Cardiac muscle cell (in vitro differentiated cells and primary cell): ENCODE results near the gene ESF1. TPM values are rescaled to one million over a fixed set of nuclear protein-coding genes. Genes with fewer than 3 reads are reported as not detected.

Source experiments
- DNase-seq, 2 donors: peaks; one replicate each; pipeline versions ENCODE4 v3.0.0 to v3.0.0-alpha.2; 2010 to 2017; ENCODE audit warnings: low read depth in 1 of 2, low spot score in 1 of 2
- H3K27ac ChIP-seq: fragments of 200-600 bp; sonication (generic); 2 replicates; pipeline ENCODE4 v1.5.1; 2016
- H3K27me3 ChIP-seq: fragments of 200-600 bp; sonication (generic); 2 replicates; pipeline ENCODE4 v1.6.0; 2016; ENCODE audit warnings: control low read depth
- H3K36me3 ChIP-seq: fragments of 200-600 bp; sonication (generic); 2 replicates; pipeline ENCODE4 v1.5.1; 2016; ENCODE audit warnings: control low read depth
- H3K4me1 ChIP-seq: fragments of 200-600 bp; sonication (generic); 2 replicates; pipeline ENCODE4 v1.8.1; 2017; ENCODE audit warnings: low read depth, mild to moderate bottlenecking, mixed run types
- H3K4me3 ChIP-seq: fragments of 200-600 bp; sonication (generic); 2 replicates; pipeline ENCODE4 v1.5.1; 2016; ENCODE audit warnings: mild to moderate bottlenecking
- H3K9me3 ChIP-seq: fragments of 200-600 bp; sonication (generic); 2 replicates; pipeline ENCODE4 v1.5.1; 2017; ENCODE audit warnings: low read depth, mild to moderate bottlenecking, control low read depth
- polyA plus RNA-seq: library from polyadenylated mRNA; unstranded; fragments of >200 nt; fragmentation: Nextera tagmentation; extraction: Ambion mirVana; gene quantifications from 2 replicates; pipeline ENCODE4 v1.2.1, GENCODE V29; 2016
- total RNA-seq: library from RNA; depleted of rRNA; stranded (reverse); fragments of >200 nt; gene quantifications from 2 replicates; pipeline ENCODE4 v1.2.3, GENCODE V29; 2016
- TF ChIP-seq, protein P1 (sequence below): IDR thresholded peaks from 2 replicates; pipeline ENCODE4 v1.5.1; 2012; ENCODE audit warnings: low read depth, mild to moderate bottlenecking, low read length

The ESF1 gene
- total and polyA plus RNA-seq, 2 experiments from 2014 or later = 9.2 to 16.6 TPM

- DNase-seq = peak in 1 of 2 donors; percentile 18
- Histone ChIP-seq H3K27ac (no peak overlapping the region), H3K36me3 (no peaks in the 10 kb centered on the region), H3K9me3 (no peaks in the 10 kb centered on the region), H3K27me3 (no peaks in the 10 kb centered on the region), H3K4me3 (no peak overlapping the region), H3K4me1 (no peaks in the 10 kb centered on the region)
- TF ChIP-seq, protein P1, sequence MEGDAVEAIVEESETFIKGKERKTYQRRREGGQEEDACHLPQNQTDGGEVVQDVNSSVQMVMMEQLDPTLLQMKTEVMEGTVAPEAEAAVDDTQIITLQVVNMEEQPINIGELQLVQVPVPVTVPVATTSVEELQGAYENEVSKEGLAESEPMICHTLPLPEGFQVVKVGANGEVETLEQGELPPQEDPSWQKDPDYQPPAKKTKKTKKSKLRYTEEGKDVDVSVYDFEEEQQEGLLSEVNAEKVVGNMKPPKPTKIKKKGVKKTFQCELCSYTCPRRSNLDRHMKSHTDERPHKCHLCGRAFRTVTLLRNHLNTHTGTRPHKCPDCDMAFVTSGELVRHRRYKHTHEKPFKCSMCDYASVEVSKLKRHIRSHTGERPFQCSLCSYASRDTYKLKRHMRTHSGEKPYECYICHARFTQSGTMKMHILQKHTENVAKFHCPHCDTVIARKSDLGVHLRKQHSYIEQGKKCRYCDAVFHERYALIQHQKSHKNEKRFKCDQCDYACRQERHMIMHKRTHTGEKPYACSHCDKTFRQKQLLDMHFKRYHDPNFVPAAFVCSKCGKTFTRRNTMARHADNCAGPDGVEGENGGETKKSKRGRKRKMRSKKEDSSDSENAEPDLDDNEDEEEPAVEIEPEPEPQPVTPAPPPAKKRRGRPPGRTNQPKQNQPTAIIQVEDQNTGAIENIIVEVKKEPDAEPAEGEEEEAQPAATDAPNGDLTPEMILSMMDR = no peak
Observed at GRCh38 chr20:13694420-13695150, 90.1 kb downstream of the ESF1 start.

DNA sequence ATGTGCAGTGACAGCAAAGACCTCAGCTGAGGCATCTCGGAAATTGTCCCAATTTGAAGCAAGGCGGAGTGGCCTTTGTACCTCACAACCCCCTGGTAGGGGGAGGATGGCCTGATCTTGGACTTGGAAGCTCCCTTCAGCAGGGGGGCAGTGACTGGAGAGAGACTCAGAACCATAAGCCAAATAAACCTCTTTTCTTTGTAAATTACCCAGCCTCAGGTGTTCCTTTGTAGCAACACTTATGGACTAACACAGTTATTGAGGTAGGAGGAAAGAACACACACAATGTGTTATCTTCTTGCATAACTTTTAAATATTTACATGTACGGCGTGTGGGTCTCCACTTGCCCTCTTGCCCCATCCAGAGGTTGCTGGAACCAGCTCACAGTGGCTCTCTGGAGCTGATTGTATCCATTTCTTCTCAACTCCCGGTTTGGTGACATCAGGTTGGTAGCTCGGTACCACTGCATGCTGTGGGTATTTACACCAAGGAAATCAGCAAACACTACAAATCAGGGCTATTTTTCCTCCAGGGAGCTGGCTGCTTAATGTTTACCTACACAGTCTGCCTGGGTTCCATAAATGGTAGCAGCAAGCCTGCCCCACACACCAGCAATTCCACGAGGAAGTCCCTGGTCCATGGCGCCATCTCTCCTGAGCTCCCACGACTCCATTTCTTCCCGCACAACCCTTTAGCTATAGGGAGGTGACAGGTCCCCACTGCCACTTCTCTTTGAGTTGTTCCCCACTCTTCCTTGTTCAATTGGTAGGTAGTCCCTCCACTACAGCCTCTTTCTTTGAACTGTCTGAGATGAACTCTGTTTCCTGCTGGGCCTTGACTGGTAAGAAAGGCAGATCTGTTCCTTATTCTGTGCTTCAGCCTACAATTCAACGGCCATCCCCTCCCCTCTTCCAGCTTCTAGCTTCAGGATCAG is 91.7 kb downstream of the ESF1 start:
- DNase-seq = no peak
- Histone ChIP-seq H3K4me1 (no peaks in the 10 kb centered on the region), H3K36me3 (no peaks in the 10 kb centered on the region), H3K27ac (no peak overlapping the region), H3K27me3 (no peaks in the 10 kb centered on the region), H3K4me3 (no peak overlapping the region), H3K9me3 (no peaks in the 10 kb centered on the region)
- TF ChIP-seq, protein P1 = no peak

GRCh38 chr20:13690943-13691342 is 93.8 kb downstream of the ESF1 start:
- no peak for DNase-seq
- no peak overlapping the region for H3K4me3 ChIP-seq
- H3K27me3 ChIP-seq = no peaks in the 10 kb centered on the region
- no peaks in the 10 kb centered on the region for H3K9me3 ChIP-seq
- H3K27ac ChIP-seq = no peak overlapping the region
- no peaks in the 10 kb centered on the region for H3K4me1 ChIP-seq
- TF ChIP-seq, protein P1 = no peak
- H3K36me3 ChIP-seq = no peaks in the 10 kb centered on the region

- TF ChIP-seq, protein P1 = no peak
- no peaks in the 10 kb centered on the region for H3K27me3 ChIP-seq
- H3K4me3 ChIP-seq = no peak overlapping the region
- H3K4me1 ChIP-seq = no peaks in the 10 kb centered on the region
- no peaks in the 10 kb centered on the region for H3K9me3 ChIP-seq
- H3K36me3 ChIP-seq = no peaks in the 10 kb centered on the region
- DNase-seq = no peak
- H3K27ac ChIP-seq = no peak overlapping the region
Observed at GRCh38 chr20:13687815-13688214, 96.9 kb downstream of the ESF1 start.

GRCh38 chr20:13685623-13686022 is 99.1 kb downstream of the ESF1 start:
- no peaks in the 10 kb centered on the region for H3K27me3 ChIP-seq
- no peaks in the 10 kb centered on the region for H3K36me3 ChIP-seq
- H3K4me3 ChIP-seq = no peak overlapping the region
- no peaks in the 10 kb centered on the region for H3K4me1 ChIP-seq
- TF ChIP-seq, protein P1 = no peak
- H3K27ac ChIP-seq = no peak overlapping the region
- H3K9me3 ChIP-seq = no peaks in the 10 kb centered on the region
- DNase-seq = no peak
